ENCODE results near the gene ABCC1. TPM values are rescaled to one million over a fixed set of nuclear protein-coding genes. Genes with fewer than 3 reads are reported as not detected.
A peak's percentile ranks its signal among the peaks of the same experiment; 100 is the strongest.
"Not testable (repeated sequence)": the region's sequence is repeated elsewhere in the genome, so short reads cannot be mapped to it uniquely, and the experiment has no call there.

The ABCC1 gene
- total RNA-seq, 1 donor from 2014 or later, result 38.7 TPM

- Mint-ChIP-seq H3K9me3 (peaks cover 3% of the 10 kb centered on the region), H3K36me3 (ENCODE audit: low read depth) (no peaks in the 10 kb centered on the region), H3K4me3 (no peak overlapping the region), H3K27ac (ENCODE audit: unreplicated experiment) (no peak overlapping the region), H3K27me3 (ENCODE audit: low read depth) (no peaks in the 10 kb centered on the region), H3K4me1 (no peaks in the 10 kb centered on the region)
- no peak for DNase-seq (ENCODE audit: low read depth, low spot score)
- no peak for TF ChIP-seq CTCF (conservative IDR thresholded peaks at IDR 0.05)
Measured at GRCh38 chr16:15933781-15934180, 15.6 kb upstream of the ABCC1 start.

GRCh38 chr16:15934991-15935390, 14.4 kb upstream of the ABCC1 start:
- no peaks in the 10 kb centered on the region for H3K4me1 Mint-ChIP-seq
- TF ChIP-seq CTCF (conservative IDR thresholded peaks at IDR 0.05), result no peak
- H3K9me3 Mint-ChIP-seq, result peaks cover 3% of the 10 kb centered on the region
- H3K4me3 Mint-ChIP-seq, result no peak overlapping the region
- no peaks in the 10 kb centered on the region for H3K27me3 Mint-ChIP-seq (ENCODE audit: low read depth)
- no peak for DNase-seq (ENCODE audit: low read depth, low spot score)
- H3K27ac Mint-ChIP-seq (ENCODE audit: unreplicated experiment), result no peak overlapping the region
- H3K36me3 Mint-ChIP-seq (ENCODE audit: low read depth), result no peaks in the 10 kb centered on the region

- not testable (repeated sequence) for H3K27me3 Mint-ChIP-seq (ENCODE audit: low read depth); H3K4me3 Mint-ChIP-seq; H3K4me1 Mint-ChIP-seq
Measured at GRCh38 chr16:15936809-15937208, 12.6 kb upstream of the ABCC1 start.

GRCh38 chr16:15942931-15943690, 6.3 kb upstream of the ABCC1 start:
- no peak overlapping the region for H3K27ac Mint-ChIP-seq (ENCODE audit: unreplicated experiment)
- H3K36me3 Mint-ChIP-seq (ENCODE audit: low read depth), result no peaks in the 10 kb centered on the region
- no peaks in the 10 kb centered on the region for H3K27me3 Mint-ChIP-seq (ENCODE audit: low read depth)
- DNase-seq (ENCODE audit: low read depth, low spot score), result no peak
- no peak for TF ChIP-seq CTCF (conservative IDR thresholded peaks at IDR 0.05)
- H3K4me1 Mint-ChIP-seq, result no peaks in the 10 kb centered on the region
- H3K9me3 Mint-ChIP-seq, result no peaks in the 10 kb centered on the region
- no peak overlapping the region for H3K4me3 Mint-ChIP-seq

More at GRCh38 chr16:15936809-15937208, 12.6 kb upstream of the ABCC1 start:
- not testable (repeated sequence) for DNase-seq (ENCODE audit: low read depth, low spot score); H3K27ac Mint-ChIP-seq (ENCODE audit: unreplicated experiment); H3K36me3 Mint-ChIP-seq (ENCODE audit: low read depth); H3K9me3 Mint-ChIP-seq

- DNase-seq (ENCODE audit: low read depth, low spot score), result no peak
- Mint-ChIP-seq H3K4me3 (peak overlapping the region; percentile 48), H3K4me1 (peaks cover 19% of the 10 kb centered on the region), H3K27me3 (ENCODE audit: low read depth) (peaks cover 2% of the 10 kb centered on the region), H3K27ac (ENCODE audit: unreplicated experiment) (no peak overlapping the region), H3K9me3 (no peaks in the 10 kb centered on the region), H3K36me3 (ENCODE audit: low read depth) (no peaks in the 10 kb centered on the region)
- no peak for TF ChIP-seq CTCF (conservative IDR thresholded peaks at IDR 0.05)
Measured at GRCh38 chr16:15946257-15947044, 3.0 kb upstream of the ABCC1 start.

All from neural crest cell (in vitro differentiated cells).